ENCODE data around the gene ROR2. TPM values are rescaled to one million over a fixed set of nuclear protein-coding genes. Genes with fewer than 3 reads are reported as not detected.
A peak's percentile ranks its signal among the peaks of the same experiment; 100 is the strongest.

The ROR2 gene
- total RNA-seq, 2 experiments from 2014 or later: not detected

GRCh38 chr9:91711755-91712601 lies 238.1 kb downstream of the ROR2 start:
- ATAC-seq (ENCODE audit: poor library complexity): peak; percentile 89
- intact Hi-C loops (cut with DNase I, micrococcal nuclease): no loop called here
- H3K4me3 ChIP-seq (ENCODE audit: low read length): peak overlapping the region; percentile 5

GRCh38 chr9:91710158-91710557 lies 239.9 kb downstream of the ROR2 start:
- H3K4me3 ChIP-seq (ENCODE audit: low read length): no peak overlapping the region
- no peak for ATAC-seq (ENCODE audit: poor library complexity)

More at GRCh38 chr9:91711755-91712601, 238.1 kb downstream of the ROR2 start:
- peak in 6 of 14 experiments; percentile 13 to 79 (median 50) for DNase-seq
- H3K27me3 ChIP-seq (ENCODE audit: control insufficient read depth in 1 of 2, insufficient read depth in 2 of 2, low read length in 2 of 2): peaks cover 12 to 17% of the 10 kb centered on the region in 2 experiments
- H3K9me3 ChIP-seq (ENCODE audit: control insufficient read depth in 1 of 2, insufficient read depth in 1 of 2, low read length in 2 of 2): peaks cover 7% of the 10 kb centered on the region in 2 experiments
- H3K4me1 Mint-ChIP-seq (ENCODE audit: low read depth): no peaks in the 10 kb centered on the region
- H3K9me3 Mint-ChIP-seq: peaks cover 5% of the 10 kb centered on the region
- no peaks in the 10 kb centered on the region for H3K36me3 ChIP-seq (ENCODE audit: insufficient read depth, low read length)
- POLR2A ChIA-PET: no interaction called here
- no peak for TF ChIP-seq CTCF (IDR thresholded peaks at IDR 0.05)
- H3K4me3 Mint-ChIP-seq: no peak overlapping the region
- CTCF ChIA-PET: no interaction called here
- H3K27ac ChIP-seq (ENCODE audit: low read depth in 1 of 2, low read length in 2 of 2): no peak overlapping the region
- no peaks in the 10 kb centered on the region for H3K36me3 Mint-ChIP-seq (ENCODE audit: low read depth)
- no peak overlapping the region for H3K27ac Mint-ChIP-seq
- peaks cover 33% of the 10 kb centered on the region for H3K27me3 Mint-ChIP-seq
- H3K4me1 ChIP-seq (ENCODE audit: insufficient read depth, low read length): peaks cover 19% of the 10 kb centered on the region

GRCh38 chr9:91705386-91705785 lies 244.6 kb downstream of the ROR2 start:
- Histone ChIP-seq H3K27me3 (ENCODE audit: control insufficient read depth in 1 of 2, insufficient read depth in 2 of 2, low read length in 2 of 2) (peaks cover 0 to 4% of the 10 kb centered on the region in 2 experiments), H3K4me3 (ENCODE audit: low read length) (no peak overlapping the region), H3K36me3 (ENCODE audit: insufficient read depth, low read length) (no peaks in the 10 kb centered on the region), H3K4me1 (ENCODE audit: insufficient read depth, low read length) (no peaks in the 10 kb centered on the region), H3K27ac (ENCODE audit: low read depth in 1 of 2, low read length in 2 of 2) (no peak overlapping the region), H3K9me3 (ENCODE audit: control insufficient read depth in 1 of 2, insufficient read depth in 1 of 2, low read length in 2 of 2) (peaks cover 14 to 20% of the 10 kb centered on the region in 2 experiments)
- no peaks in the 10 kb centered on the region for H3K27me3 Mint-ChIP-seq
- no peaks in the 10 kb centered on the region for H3K36me3 Mint-ChIP-seq (ENCODE audit: low read depth)
- peaks cover 7% of the 10 kb centered on the region for H3K9me3 Mint-ChIP-seq
- ATAC-seq (ENCODE audit: poor library complexity): no peak
- DNase-seq: no peak
- H3K4me3 Mint-ChIP-seq: no peak overlapping the region
- no peak overlapping the region for H3K27ac Mint-ChIP-seq
- TF ChIP-seq CTCF (IDR thresholded peaks at IDR 0.05): no peak
- ChIA-PET POLR2A (no interaction called here), CTCF (no interaction called here)
- intact Hi-C loops (cut with DNase I, micrococcal nuclease): no loop called here
- no peaks in the 10 kb centered on the region for H3K4me1 Mint-ChIP-seq (ENCODE audit: low read depth)

More at GRCh38 chr9:91710158-91710557, 239.9 kb downstream of the ROR2 start:
- Histone ChIP-seq H3K9me3 (ENCODE audit: control insufficient read depth in 1 of 2, insufficient read depth in 1 of 2, low read length in 2 of 2) (peaks cover 14 to 16% of the 10 kb centered on the region in 2 experiments), H3K36me3 (ENCODE audit: insufficient read depth, low read length) (no peaks in the 10 kb centered on the region), H3K4me1 (ENCODE audit: insufficient read depth, low read length) (peaks cover 19% of the 10 kb centered on the region), H3K27ac (ENCODE audit: low read depth in 1 of 2, low read length in 2 of 2) (no peak overlapping the region), H3K27me3 (ENCODE audit: control insufficient read depth in 1 of 2, insufficient read depth in 2 of 2, low read length in 2 of 2) (peaks cover 8% of the 10 kb centered on the region in 2 experiments)
- TF ChIP-seq CTCF (IDR thresholded peaks at IDR 0.05): no peak
- H3K9me3 Mint-ChIP-seq: peaks cover 5% of the 10 kb centered on the region
- no peak for DNase-seq
- no peak overlapping the region for H3K27ac Mint-ChIP-seq
- intact Hi-C loops (cut with DNase I, micrococcal nuclease): no loop called here
- peaks cover 18% of the 10 kb centered on the region for H3K27me3 Mint-ChIP-seq
- no peaks in the 10 kb centered on the region for H3K4me1 Mint-ChIP-seq (ENCODE audit: low read depth)
- H3K4me3 Mint-ChIP-seq: no peak overlapping the region
- no peaks in the 10 kb centered on the region for H3K36me3 Mint-ChIP-seq (ENCODE audit: low read depth)
- ChIA-PET CTCF (no interaction called here), POLR2A (no interaction called here)

All from CD4-positive, alpha-beta T cell (primary cell).